Adrenal gland (tissue), 12 donors: ENCODE results near the gene FXYD3. TPM values are rescaled to one million over a fixed set of nuclear protein-coding genes. Genes with fewer than 3 reads are reported as not detected.

Source experiments
- DNase-seq, 7 donors: peaks; one replicate each; pipeline ENCODE4 v3.0.0-alpha.2; 2019 to 2020
- H3K27ac ChIP-seq, 5 donors: fragments of 200-600 bp; sonication (generic) in 4 of 5; 1 replicate in 3 of 5; 2 replicates in 2 of 5; pipeline versions ENCODE4 v1.5.1 to v1.8.0; 2016 to 2020; ENCODE audit warnings: mild to moderate bottlenecking in 1 of 5
- H3K27me3 ChIP-seq: fragments of 200-600 bp; 2 replicates; pipeline ENCODE4 v1.8.0; 2021
- H3K36me3 ChIP-seq, 2 donors: fragments of 200-600 bp; replicated peaks in 1 of 2; 1 replicate in 1 of 2; 2 replicates in 1 of 2; pipeline versions ENCODE4 v1.5.1 to v1.8.0; 2018 to 2022
- H3K4me1 ChIP-seq, 2 donors: fragments of 200-600 bp; replicated peaks in 1 of 2; 1 replicate in 1 of 2; 2 replicates in 1 of 2; pipeline versions ENCODE4 v1.5.1 to v1.8.0; 2018 to 2021
- H3K4me3 ChIP-seq, 4 donors: fragments of 200-600 bp; sonication (generic) in 3 of 4; one replicate each; pipeline ENCODE4 v1.5.1; 2016 to 2018
- H3K9me3 ChIP-seq, 3 donors: fragments of 200-600 bp; sonication (generic) in 1 of 3; replicated peaks in 1 of 3; 1 replicate in 2 of 3; 2 replicates in 1 of 3; pipeline versions ENCODE4 v1.5.1 to v1.8.0; 2016 to 2021
- POLR2A ChIP-seq, 2 donors: fragments of 450-650 bp; IDR thresholded peaks; one replicate each; pipeline ENCODE4 v1.6.1; 2017; ENCODE audit warnings: antibody characterized with exemption in 2 of 2, mild to moderate bottlenecking in 2 of 2, moderate library complexity in 1 of 2
- WGBS, 4 donors: extraction: QIAGEN DNeasy Blood & Tissue Kit in 2 of 4; methylation state at CpG; one replicate each; pipeline versions ENCODE4 v1.1.5 to v1.1.7; 2013 to 2017; 5-methylcytosine and 5-hydroxymethylcytosine counted together
- intact Hi-C, 2 donors: fragments of 100-400 bp; cut with DNase I; formaldehyde crosslinking; loops; one replicate each; pipeline versions ENCODE4 v1.14.1 to v1.15.0; 2022 to 2023
- polyA plus RNA-seq, 3 donors: library from polyadenylated mRNA; stranded (reverse); fragments of 200-250 nt in 2 of 3; fragments of 350-450 nt in 1 of 3; fragmentation: Illumina TruSeq in 1 of 3; extraction: RNeasy Lipid Tissue Mini Kit (QIAGEN cat#74804) in 1 of 3; gene quantifications; one replicate each; pipeline ENCODE4 v1.2.3, GENCODE V29; 2013 to 2014
- total RNA-seq, 9 donors: library from RNA; depleted of rRNA in 4 of 9; stranded (reverse); fragments of >200 nt in 4 of 9; fragments of 120-200 nt in 1 of 9; fragmentation: NEBNext Ultra II Directional in 1 of 9; extraction: Animal tissue kit (Norgen Biotek cat#: 25700) in 1 of 9; gene quantifications; one replicate each; pipeline versions ENCODE4 v1.1.0 to v1.2.4, GENCODE V29; 2013 to 2023
- TF ChIP-seq, protein P1 (sequence below), 6 experiments: fragments of 450-650 bp in 4 of 6; fragments of 200-600 bp in 2 of 6; sonication (generic) in 1 of 6; IDR thresholded peaks; 1 replicate in 5 of 6; 2 replicates in 1 of 6; pipeline versions ENCODE4 v1.5.1 to v1.8.0; 2016 to 2021; ENCODE audit warnings: antibody characterized with exemption in 6 of 6, mild to moderate bottlenecking in 2 of 6, moderate library complexity in 1 of 6
- donor health status: healthy with polysubstance abuse.
- donor health status: Bipolar disorder and iron deficiency.
- donor health status: DM: yes; HTN: yes; CAD: no.
- donor health status: DM: no; HTN: no; CAD: no.
- donor health status: DM: no; HTN: no; CAD: no.
- donor health status: DM: yes; HTN: yes; CAD: no.

FXYD3 gene
- total and polyA plus RNA-seq, 12 donors, result 0.34 to 4.6 (median 2.3) TPM; not detected in 4

GRCh38 chr19:35132254-35132653, 16.6 kb downstream of the FXYD3 start:
- Histone ChIP-seq H3K9me3 (no peaks in the 10 kb centered on the region), H3K4me1 (no peaks in the 10 kb centered on the region), H3K4me3 (no peak overlapping the region), H3K27me3 (no peaks in the 10 kb centered on the region), H3K27ac (no peak overlapping the region), H3K36me3 (no peaks in the 10 kb centered on the region)
- TF ChIP-seq, protein P1, sequence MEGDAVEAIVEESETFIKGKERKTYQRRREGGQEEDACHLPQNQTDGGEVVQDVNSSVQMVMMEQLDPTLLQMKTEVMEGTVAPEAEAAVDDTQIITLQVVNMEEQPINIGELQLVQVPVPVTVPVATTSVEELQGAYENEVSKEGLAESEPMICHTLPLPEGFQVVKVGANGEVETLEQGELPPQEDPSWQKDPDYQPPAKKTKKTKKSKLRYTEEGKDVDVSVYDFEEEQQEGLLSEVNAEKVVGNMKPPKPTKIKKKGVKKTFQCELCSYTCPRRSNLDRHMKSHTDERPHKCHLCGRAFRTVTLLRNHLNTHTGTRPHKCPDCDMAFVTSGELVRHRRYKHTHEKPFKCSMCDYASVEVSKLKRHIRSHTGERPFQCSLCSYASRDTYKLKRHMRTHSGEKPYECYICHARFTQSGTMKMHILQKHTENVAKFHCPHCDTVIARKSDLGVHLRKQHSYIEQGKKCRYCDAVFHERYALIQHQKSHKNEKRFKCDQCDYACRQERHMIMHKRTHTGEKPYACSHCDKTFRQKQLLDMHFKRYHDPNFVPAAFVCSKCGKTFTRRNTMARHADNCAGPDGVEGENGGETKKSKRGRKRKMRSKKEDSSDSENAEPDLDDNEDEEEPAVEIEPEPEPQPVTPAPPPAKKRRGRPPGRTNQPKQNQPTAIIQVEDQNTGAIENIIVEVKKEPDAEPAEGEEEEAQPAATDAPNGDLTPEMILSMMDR (IDR thresholded peaks at IDR 0.05), result no peak
- no peak for TF ChIP-seq POLR2A (IDR thresholded peaks at IDR 0.05)
- intact Hi-C loops, result loop anchor here in 1 of 2 donors (10.0 kb wide), 1 partner anchor 67 kb away; no protein-coding TSS in a partner anchor
- DNase-seq, result no peak

DNA sequence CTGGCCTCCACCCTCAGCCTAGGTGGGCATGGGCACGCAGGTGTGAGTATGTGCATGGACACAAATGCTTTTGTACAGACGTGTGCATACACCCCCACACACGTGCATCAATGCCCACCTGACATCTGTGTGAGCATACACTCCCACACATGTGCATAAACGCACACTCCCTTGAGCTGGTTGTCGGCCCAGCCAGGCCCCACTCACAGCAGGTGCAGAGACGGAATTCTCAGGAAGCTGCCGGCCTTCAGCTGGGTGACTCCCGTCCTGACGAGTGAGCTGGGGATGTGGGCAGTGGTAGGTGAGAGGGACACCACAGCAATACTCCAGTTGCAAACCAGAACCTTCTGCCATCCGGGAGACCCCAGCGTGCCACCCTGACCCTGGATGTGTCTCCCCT, 18.2 kb downstream of the FXYD3 start:
- Histone ChIP-seq H3K4me1 (no peaks in the 10 kb centered on the region), H3K27me3 (no peaks in the 10 kb centered on the region), H3K27ac (peak overlapping the region in 1 of 5 donors; percentile 34), H3K36me3 (no peaks in the 10 kb centered on the region), H3K9me3 (no peaks in the 10 kb centered on the region), H3K4me3 (no peak overlapping the region)
- WGBS, 4 donors, result 68 to 78% (median 77%) methylated on average over 7 to 11 of the region's 11 CpGs
- TF ChIP-seq, protein P1 (IDR thresholded peaks at IDR 0.05), result no peak
- no peak for TF ChIP-seq POLR2A (IDR thresholded peaks at IDR 0.05)
- DNase-seq, result no peak
- intact Hi-C loops, result loop anchor here in 1 of 2 donors (10.0 kb wide), 1 partner anchor 69 kb away; no protein-coding TSS in a partner anchor

DNA sequence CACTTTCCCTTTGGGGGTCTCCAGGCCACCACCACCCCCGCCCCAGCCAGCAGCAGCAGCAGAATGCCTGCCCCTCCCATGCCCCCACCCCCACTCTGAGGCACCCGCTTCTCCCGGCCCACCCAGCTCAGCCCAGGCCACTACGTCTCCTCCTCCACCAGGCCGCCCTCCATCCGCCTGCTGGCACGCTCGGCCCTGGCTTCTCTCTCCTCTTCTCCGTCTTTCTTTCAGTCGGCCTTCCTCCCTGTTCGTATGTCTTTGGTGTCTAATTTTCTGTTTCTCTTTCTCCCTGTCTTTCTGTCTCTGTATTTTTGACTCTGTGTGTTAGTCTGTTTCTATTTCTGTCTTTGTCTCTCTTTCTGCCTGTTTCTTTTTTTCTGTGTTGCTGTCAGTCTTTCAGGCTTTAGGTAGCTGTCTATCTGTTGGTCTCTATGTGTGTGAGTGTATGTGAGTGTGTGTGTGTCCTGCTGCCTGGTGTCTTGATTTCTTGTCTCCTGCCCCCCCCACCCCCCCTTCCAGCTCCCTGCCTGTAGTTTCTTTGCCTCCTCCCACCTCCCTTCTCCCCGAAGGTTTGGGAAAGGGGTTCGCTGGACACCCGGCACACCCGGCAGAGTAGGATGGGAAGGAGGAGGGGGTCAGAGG, 19.1 kb downstream of the FXYD3 start, which contains the start of gene LGI4:
Gene LGI4 (minus strand): TSS at position 459 of the 642 bp plus-strand sequence. CDS start 379 bp downstream, at position 80.
- 63 to 79% (median 64%) methylated on average over 13 to 15 of the region's 15 CpGs for WGBS, 4 donors
- no peak for DNase-seq
- Histone ChIP-seq H3K27ac (peak within 1 kb of the TSS in 2 of 5 donors; percentile 3 to 62), H3K9me3 (no peaks in the 10 kb centered on the region), H3K27me3 (no peaks in the 10 kb centered on the region), H3K4me1 (no peaks in the 10 kb centered on the region), H3K36me3 (no peaks in the 10 kb centered on the region), H3K4me3 (no peak within 1 kb of the TSS)
- TF ChIP-seq, protein P1 (IDR thresholded peaks at IDR 0.05), result no peak
- no peak for TF ChIP-seq POLR2A (IDR thresholded peaks at IDR 0.05)
- intact Hi-C loops, result loop anchor here in 1 of 2 donors (10.0 kb wide), 1 partner anchor 70 kb away; no protein-coding TSS in a partner anchor

DNA sequence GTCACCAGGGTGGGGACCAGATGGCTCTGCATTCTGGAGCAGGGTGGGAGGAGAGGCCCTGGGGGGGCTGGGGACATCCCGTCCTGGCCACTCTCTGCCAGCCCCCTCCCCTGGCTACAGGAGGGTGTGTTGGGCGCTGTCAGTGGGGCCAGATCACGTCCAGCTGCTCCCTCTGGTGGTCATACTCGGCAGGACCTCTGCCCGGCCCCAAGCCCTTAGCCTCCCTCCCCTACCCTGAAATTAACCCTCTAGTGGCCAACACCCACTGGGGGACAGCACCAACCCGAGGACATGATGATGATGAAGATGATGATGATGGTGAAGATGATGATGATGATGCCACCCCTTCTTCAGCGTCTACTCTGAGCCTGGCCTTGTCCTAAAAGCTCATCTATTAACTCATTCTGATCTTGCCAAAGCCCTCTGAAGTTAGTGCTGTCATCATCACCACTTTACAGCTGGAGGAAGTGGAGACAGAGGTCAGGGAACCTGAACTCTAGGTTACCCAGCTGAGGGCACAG, 19.8 kb downstream of the FXYD3 start:
- intact Hi-C loops, result loop anchor here in 1 of 2 donors (10.0 kb wide), 1 partner anchor 71 kb away; no protein-coding TSS in a partner anchor
- Histone ChIP-seq H3K27me3 (no peaks in the 10 kb centered on the region), H3K4me3 (no peak overlapping the region), H3K4me1 (no peaks in the 10 kb centered on the region), H3K9me3 (no peaks in the 10 kb centered on the region), H3K36me3 (no peaks in the 10 kb centered on the region), H3K27ac (peak overlapping the region in 1 of 5 donors; percentile 62)
- TF ChIP-seq POLR2A (IDR thresholded peaks at IDR 0.05), result no peak
- TF ChIP-seq, protein P1 (IDR thresholded peaks at IDR 0.05), result peak; percentile 78 to 91 (median 82)
- WGBS, 4 donors, result 0% methylated on average over 1 to 7 of the region's 7 CpGs
- DNase-seq, result peak; percentile 54 to 84 (median 75)
